ENCODE measurements around the gene CNOT11.

The CNOT11 gene

DNA sequence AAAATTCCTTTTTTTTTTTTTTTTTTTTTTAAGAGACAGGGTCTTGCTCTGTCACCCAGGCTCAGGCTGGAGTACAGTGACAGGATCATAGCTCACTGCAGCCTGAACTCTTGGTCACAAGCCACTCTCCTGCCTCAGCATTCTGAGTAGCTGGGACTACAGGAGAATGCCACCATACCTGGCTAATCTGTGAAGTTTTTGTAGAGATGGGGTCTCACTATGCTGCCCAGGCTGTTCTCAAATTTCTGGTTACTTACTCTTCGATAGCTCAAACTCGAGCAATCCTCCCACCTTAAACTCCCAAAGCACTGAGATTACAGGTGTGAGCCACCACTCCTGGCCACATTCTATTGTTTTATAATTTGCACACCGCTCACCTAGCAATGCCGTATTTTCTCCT is 28.8 kb downstream of the CNOT11 start:
- ChIA-PET CTCF (interaction anchor here (0.9 to 1.2 kb wide), 2 partner anchors 9 to 269 kb away, joined by 3 to 5 read pairs; no protein-coding TSS in a partner anchor), POLR2A (interaction anchor here (1.1 kb wide), 1 partner anchor 10 kb away, joined by 5 read pairs; no protein-coding TSS in a partner anchor)
- no peak for TF ChIP-seq CTCF (IDR thresholded peaks at IDR 0.05; ENCODE audit: insufficient read depth, low read length, missing control alignments)

GRCh38 chr2:101282980-101283379 is 30.3 kb downstream of the CNOT11 start:
- POLR2A ChIA-PET = no interaction called here
- CTCF ChIA-PET = no interaction called here
- DNase-seq (ENCODE audit: low read depth, low spot score) = no peak
- no peak overlapping the region for H3K4me3 ChIP-seq (ENCODE audit: low read depth, low read length)
- TF ChIP-seq CTCF (IDR thresholded peaks at IDR 0.05; ENCODE audit: insufficient read depth, low read length, missing control alignments) = no peak

More for the DNA sequence above, 28.8 kb downstream of the CNOT11 start:
- no peak for DNase-seq (ENCODE audit: low read depth, low spot score)
- no peak overlapping the region for H3K4me3 ChIP-seq (ENCODE audit: low read depth, low read length)

DNA sequence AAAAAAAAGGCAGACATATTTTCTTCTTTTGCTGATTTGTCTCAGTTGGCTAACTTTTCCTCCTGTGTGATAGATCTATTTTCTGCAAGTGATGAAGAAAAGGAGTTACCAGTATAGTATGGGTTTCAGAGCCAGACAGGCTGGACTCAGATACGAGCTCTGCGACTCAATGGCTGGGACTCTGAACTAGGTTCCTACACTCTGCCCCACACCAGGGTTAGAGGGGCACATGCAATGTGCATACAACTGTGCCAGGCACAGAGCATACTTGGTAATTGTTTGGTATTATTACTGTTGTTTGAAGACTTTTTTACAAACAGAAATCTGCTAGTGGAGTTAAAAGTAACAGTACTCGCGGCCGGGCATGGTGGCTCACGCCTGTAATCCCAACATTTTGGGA is 34.0 kb downstream of the CNOT11 start:
- ChIA-PET CTCF (no interaction called here), POLR2A (no interaction called here)
- no peak for TF ChIP-seq CTCF (IDR thresholded peaks at IDR 0.05; ENCODE audit: insufficient read depth, low read length, missing control alignments)
- DNase-seq (ENCODE audit: low read depth, low spot score) = no peak
- no peak overlapping the region for H3K4me3 ChIP-seq (ENCODE audit: low read depth, low read length)

DNA sequence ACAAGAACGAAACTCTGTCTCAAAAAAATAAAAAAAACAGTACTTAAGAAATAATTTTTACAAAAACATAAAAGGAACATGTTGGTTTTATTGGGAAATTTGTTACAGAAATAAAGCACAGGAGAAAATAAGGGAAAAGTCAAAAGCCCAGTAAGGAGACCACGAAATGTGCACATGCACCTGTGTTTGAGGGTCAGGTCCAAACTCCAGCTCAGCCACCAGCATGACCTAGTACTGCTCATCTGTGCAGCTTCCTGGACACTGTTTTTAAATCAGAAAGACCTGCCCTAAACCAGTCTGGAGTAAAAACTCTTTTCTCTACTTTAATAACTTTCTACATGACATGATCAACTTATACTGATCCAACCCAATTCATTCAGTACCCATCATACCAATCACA is 34.6 kb downstream of the CNOT11 start:
- no peak overlapping the region for H3K4me3 ChIP-seq (ENCODE audit: low read depth, low read length)
- no peak for TF ChIP-seq CTCF (IDR thresholded peaks at IDR 0.05; ENCODE audit: insufficient read depth, low read length, missing control alignments)
- CTCF ChIA-PET = no interaction called here
- no peak for DNase-seq (ENCODE audit: low read depth, low spot score)
- POLR2A ChIA-PET = interaction anchor here (0.5 kb wide), 1 partner anchor 480 kb away, joined by 4 read pairs; no protein-coding TSS in a partner anchor

- POLR2A ChIA-PET = no interaction called here
- DNase-seq (ENCODE audit: low read depth, low spot score) = no peak
- CTCF ChIA-PET = no interaction called here
- H3K4me3 ChIP-seq (ENCODE audit: low read depth, low read length) = no peak overlapping the region
- no peak for TF ChIP-seq CTCF (IDR thresholded peaks at IDR 0.05; ENCODE audit: insufficient read depth, low read length, missing control alignments)
Measured at GRCh38 chr2:101290711-101291110, 38.0 kb downstream of the CNOT11 start.

DNA sequence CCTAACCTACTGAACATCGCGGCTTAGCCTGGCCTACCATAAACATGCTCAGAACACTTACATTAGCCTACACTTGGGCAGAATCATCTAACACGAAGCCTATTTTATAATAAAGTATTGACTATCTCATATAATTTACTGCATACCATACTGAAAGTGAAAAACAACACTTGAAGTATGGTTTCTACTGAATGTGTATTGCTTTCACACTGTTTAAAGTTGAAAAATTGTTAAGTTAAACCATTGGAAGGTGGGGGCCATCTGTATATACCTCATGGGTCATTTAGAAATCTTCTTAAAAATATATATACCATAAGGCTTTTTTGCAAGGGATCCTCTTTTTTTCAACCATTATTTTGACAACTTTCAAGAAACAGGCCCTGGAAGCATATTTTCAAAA is 39.3 kb downstream of the CNOT11 start:
- CTCF ChIA-PET = no interaction called here
- POLR2A ChIA-PET = no interaction called here

More for the DNA sequence above, 39.3 kb downstream of the CNOT11 start:
- TF ChIP-seq CTCF (IDR thresholded peaks at IDR 0.05; ENCODE audit: insufficient read depth, low read length, missing control alignments) = no peak
- DNase-seq (ENCODE audit: low read depth, low spot score) = no peak
- no peak overlapping the region for H3K4me3 ChIP-seq (ENCODE audit: low read depth, low read length)
